A673 (cell line): ENCODE data around the gene EFNA2. TPM values are rescaled to one million over a fixed set of nuclear protein-coding genes. Genes with fewer than 3 reads are reported as not detected.
A peak's percentile ranks its signal among the peaks of the same experiment; 100 is the strongest.

Source experiments
- BruUV-seq: library from RNA; stranded (reverse); fragments of 400-500 nt; replicated peaks from 2 replicates; lab custom pipeline; 2021; lab: Mats Ljungman, UMichigan
- CTCF ChIA-PET: fragments of 300-600 bp; sonication (Branson Sonifier 250); formaldehyde crosslinking; loops from one replicate; lab custom pipeline; 2022; ENCODE audit warnings: antibody characterized with exemption; lab: Charles Lee
- POLR2A ChIA-PET: fragments of 300-600 bp; sonication (Branson Sonifier 250); formaldehyde crosslinking; loops from one replicate; lab custom pipeline; 2022; ENCODE audit warnings: antibody characterized with exemption; ENCODE audit not compliant: low non-redundant PET; lab: Charles Lee
- DNase-seq: peaks from one replicate; pipeline ENCODE4 v3.0.0-alpha.2; 2015; ENCODE audit warnings: low spot score
- H3K27ac ChIP-seq: fragments of 200-600 bp; sonication (generic); 2 replicates; pipeline ENCODE4 v1.5.1; 2016; ENCODE audit warnings: mixed run types, low read depth, mild to moderate bottlenecking, mixed read lengths, antibody characterized with exemption, low read length; ENCODE audit not compliant: poor library complexity, severe bottlenecking
- H3K27me3 ChIP-seq: fragments of 200-600 bp; sonication (generic); replicated peaks from 2 replicates; pipeline ENCODE4 v1.6.1; 2017; ENCODE audit warnings: mixed run types, low read depth, mild to moderate bottlenecking, mixed read lengths, antibody characterized with exemption, low read length; ENCODE audit not compliant: insufficient read depth, poor library complexity
- H3K36me3 ChIP-seq: fragments of 200-600 bp; sonication (generic); 2 replicates; pipeline ENCODE4 v1.6.1; 2016; ENCODE audit warnings: mixed run types, mild to moderate bottlenecking, mixed read lengths, antibody characterized with exemption, low read length; ENCODE audit not compliant: insufficient read depth, poor library complexity, severe bottlenecking
- H3K4me1 ChIP-seq: fragments of 200-600 bp; sonication (generic); 2 replicates; pipeline ENCODE4 v1.6.1; 2017; ENCODE audit warnings: mixed run types, mild to moderate bottlenecking, mixed read lengths, antibody characterized with exemption, low read length; ENCODE audit not compliant: insufficient read depth, poor library complexity, severe bottlenecking
- H3K4me3 ChIP-seq: fragments of 200-600 bp; sonication (generic); 2 replicates; pipeline ENCODE4 v1.5.1; 2016; ENCODE audit warnings: low read depth, mixed run types, mild to moderate bottlenecking, mixed read lengths, low read length; ENCODE audit not compliant: poor library complexity, severe bottlenecking
- H3K9me3 ChIP-seq: fragments of 200-600 bp; sonication (generic); 2 replicates; pipeline ENCODE4 v1.6.1; 2016; ENCODE audit warnings: mixed run types, low read depth, mild to moderate bottlenecking, mixed read lengths, antibody characterized with exemption, low read length; ENCODE audit not compliant: poor library complexity, severe bottlenecking
- CTCF ChIP-seq: fragments of 300-800, 200-600 bp; sonication (generic); conservative IDR thresholded peaks from 2 replicates; pipeline ENCODE4 v1.5.1; 2017; ENCODE audit warnings: low read depth, mild to moderate bottlenecking, antibody characterized with exemption, low read length, moderate library complexity, mixed read lengths
- EZH2 ChIP-seq: fragments of 200-600 bp; sonication (generic); IDR thresholded peaks from 2 replicates; pipeline ENCODE4 v1.6.1; 2017; ENCODE audit warnings: borderline replicate concordance, low read depth, mild to moderate bottlenecking, mixed read lengths, antibody characterized with exemption, low read length; ENCODE audit not compliant: poor library complexity, severe bottlenecking
- intact Hi-C: fragments of 100-400 bp; cut with micrococcal nuclease; formaldehyde crosslinking; loops from one replicate; pipeline ENCODE4 v1.10.0; 2022; ENCODE audit not compliant: unreplicated experiment
- total RNA-seq: library from RNA; stranded (reverse); gene quantifications from 2 replicates; pipeline ENCODE4 v1.2.3, GENCODE V29; 2021

EFNA2 gene
- total RNA-seq, 1 experiment from 2014 or later = 0.64 TPM

DNA sequence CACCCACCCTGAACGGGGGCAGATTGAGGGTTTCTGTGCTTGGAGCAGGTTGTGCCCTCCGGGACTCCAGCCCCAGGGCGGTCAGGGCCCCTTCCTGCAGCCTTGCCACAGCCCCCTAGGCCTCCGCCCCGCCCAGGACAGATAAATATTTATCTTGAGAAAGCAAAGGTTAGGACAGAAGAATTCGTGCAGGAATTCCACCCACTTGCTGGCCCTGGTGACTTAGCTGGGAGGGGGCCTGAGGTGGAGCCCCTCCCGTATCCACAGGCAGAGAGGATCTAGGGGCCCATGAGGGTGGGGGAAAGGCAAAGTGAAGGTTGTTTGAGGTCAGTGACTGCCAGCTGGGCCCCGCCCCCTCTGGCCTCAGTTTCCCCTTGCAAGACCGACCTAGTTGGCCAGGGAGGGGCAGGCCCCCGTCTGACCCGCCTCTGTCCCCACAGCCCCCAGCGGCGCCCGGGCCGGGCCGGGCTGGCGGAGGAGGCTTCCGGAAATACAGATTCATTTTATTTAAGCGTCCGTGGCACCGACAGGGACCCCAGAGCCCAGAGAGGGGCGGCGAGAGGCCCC is 32.1 kb upstream of the EFNA2 start:
- TF ChIP-seq EZH2 = no peak
- TF ChIP-seq CTCF = no peak
- no peaks in the 10 kb centered on the region for H3K9me3 ChIP-seq
- BruUV-seq = no TSS peak
- peaks cover 54% of the 10 kb centered on the region for H3K4me1 ChIP-seq
- peaks cover 62% of the 10 kb centered on the region for H3K36me3 ChIP-seq
- no peaks in the 10 kb centered on the region for H3K27me3 ChIP-seq
- intact Hi-C loops = no loop called here
- CTCF ChIA-PET = interaction anchor here (0.7 to 1.4 kb wide), 4 partner anchors 9 to 15 kb away, joined by 5 to 16 read pairs (median 10); partner anchors contain the start of gene CIRBP
- DNase-seq = no peak
- H3K27ac ChIP-seq = peak overlapping the region; percentile 96
- POLR2A ChIA-PET = interaction anchor here (0.7 to 1.4 kb wide), 2 partner anchors 9 to 15 kb away, joined by 3 to 26 read pairs; partner anchors contain the start of gene CIRBP
- H3K4me3 ChIP-seq = peak overlapping the region; percentile 96

- Histone ChIP-seq H3K36me3 (peaks cover 62% of the 10 kb centered on the region), H3K27me3 (no peaks in the 10 kb centered on the region), H3K4me1 (peaks cover 59% of the 10 kb centered on the region), H3K9me3 (no peaks in the 10 kb centered on the region), H3K4me3 (peak overlapping the region; percentile 96), H3K27ac (peak overlapping the region; percentile 96)
- ChIA-PET CTCF (no interaction called here), POLR2A (no interaction called here)
- TF ChIP-seq CTCF (no peak), EZH2 (no peak)
- intact Hi-C loops = no loop called here
- BruUV-seq = no TSS peak
- no peak for DNase-seq
These were observed 31.6 kb upstream of the EFNA2 start for GRCh38 chr19:1254081-1254527.

DNA sequence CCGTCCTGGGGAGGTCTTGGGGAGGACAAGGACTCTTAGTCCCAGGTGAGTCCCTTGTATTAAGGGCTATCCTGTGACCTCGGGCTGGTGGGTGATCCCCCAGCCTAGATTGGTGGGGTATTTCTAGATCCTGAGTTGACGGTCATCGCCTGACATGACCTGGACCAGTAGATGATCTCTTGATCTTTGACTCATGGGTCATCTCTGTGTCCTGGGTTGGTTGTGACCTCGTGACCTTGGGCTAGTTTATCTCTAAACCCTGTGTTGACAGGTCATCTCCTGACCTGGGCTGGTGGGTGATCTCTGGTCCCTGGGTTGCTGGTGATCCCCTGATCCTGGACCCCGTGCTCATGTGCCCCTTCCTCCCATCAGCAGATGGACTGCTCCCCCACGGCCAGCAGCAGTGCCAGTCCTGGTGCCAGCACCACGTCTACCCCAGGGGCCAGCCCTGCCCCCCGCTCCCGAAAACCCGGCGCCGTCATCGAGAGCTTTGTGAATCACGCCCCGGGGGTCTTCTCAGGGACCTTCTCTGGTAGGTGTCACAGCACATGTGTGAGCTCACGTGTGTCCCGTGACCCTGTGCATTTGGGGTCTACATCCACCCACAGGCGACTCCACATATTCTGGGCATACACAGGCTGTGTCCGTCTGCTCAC is 31.0 kb upstream of the EFNA2 start:
- DNase-seq = peak; percentile 28
- CTCF ChIA-PET = interaction anchor here (1.0 kb wide), 1 partner anchor 10 kb away, joined by 3 read pairs; no protein-coding TSS in a partner anchor
- no peaks in the 10 kb centered on the region for H3K27me3 ChIP-seq
- peaks cover 64% of the 10 kb centered on the region for H3K4me1 ChIP-seq
- intact Hi-C loops = no loop called here
- H3K36me3 ChIP-seq = peaks cover 62% of the 10 kb centered on the region
- peak overlapping the region; percentile 96 for H3K4me3 ChIP-seq
- POLR2A ChIA-PET = no interaction called here
- H3K9me3 ChIP-seq = no peaks in the 10 kb centered on the region
- TF ChIP-seq EZH2 (no peak), CTCF (no peak)
- no TSS peak for BruUV-seq
- peak overlapping the region; percentile 96 for H3K27ac ChIP-seq
